ENCODE results near the gene ARPC5L. TPM values are rescaled to one million over a fixed set of nuclear protein-coding genes. Genes with fewer than 3 reads are reported as not detected.
"Not testable (repeated sequence)": the region's sequence is repeated elsewhere in the genome, so short reads cannot be mapped to it uniquely, and the experiment has no call there.

The ARPC5L gene
- polyA plus RNA-seq, 1 donor, result 44.4 TPM

- Histone ChIP-seq H3K9me3 (ENCODE audit: control insufficient read depth, low read depth, low read length) (no peaks in the 10 kb centered on the region), H3K4me3 (ENCODE audit: low read length) (no peak overlapping the region), H3K27me3 (ENCODE audit: control insufficient read depth, insufficient read depth, low read length) (no peaks in the 10 kb centered on the region), H3K4me1 (ENCODE audit: control insufficient read depth, insufficient read depth, low read length) (no peaks in the 10 kb centered on the region), H3K36me3 (ENCODE audit: control insufficient read depth, insufficient read depth, low read length) (no peaks in the 10 kb centered on the region), H3K27ac (ENCODE audit: low read length) (no peak overlapping the region)
- no peak for DNase-seq
- 29% methylated on average over 1 of the region's 2 CpGs for WGBS (ENCODE audit: insufficient coverage, low lambda C conversion rate)
Observed at GRCh38 chr9:124828489-124829333, 33.2 kb upstream of the ARPC5L start.

DNA sequence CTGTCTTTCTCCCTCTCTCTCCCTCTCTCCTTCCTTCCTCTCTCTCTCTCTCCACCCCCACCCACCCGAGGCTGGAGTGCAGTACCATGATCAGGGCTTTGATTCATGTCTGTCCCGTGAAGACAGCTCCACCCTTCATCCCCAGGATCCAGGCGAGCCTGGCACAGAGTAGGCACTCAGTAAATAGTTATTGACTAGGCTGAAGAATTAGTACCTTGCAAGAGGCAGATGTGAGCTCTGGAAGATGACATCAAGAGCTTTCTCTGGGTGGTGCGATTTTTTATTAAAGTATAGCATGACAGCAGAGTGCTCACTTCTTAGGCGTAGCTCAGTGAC lies 32.6 kb upstream of the ARPC5L start:
- WGBS (ENCODE audit: insufficient coverage, low lambda C conversion rate), result 20% methylated on average over 3 of the region's 5 CpGs
- Histone ChIP-seq H3K4me1 (ENCODE audit: control insufficient read depth, insufficient read depth, low read length) (peaks cover 1% of the 10 kb centered on the region), H3K27ac (ENCODE audit: low read length) (no peak overlapping the region), H3K4me3 (ENCODE audit: low read length) (no peak overlapping the region), H3K27me3 (ENCODE audit: control insufficient read depth, insufficient read depth, low read length) (no peaks in the 10 kb centered on the region), H3K36me3 (ENCODE audit: control insufficient read depth, insufficient read depth, low read length) (no peaks in the 10 kb centered on the region), H3K9me3 (ENCODE audit: control insufficient read depth, low read depth, low read length) (no peaks in the 10 kb centered on the region)
- DNase-seq, result no peak

GRCh38 chr9:124830593-124830992 lies 31.3 kb upstream of the ARPC5L start:
- H3K27me3 ChIP-seq (ENCODE audit: control insufficient read depth, insufficient read depth, low read length), result no peaks in the 10 kb centered on the region
- no CpG with 5 or more reads among the region's 4 CpGs for WGBS (ENCODE audit: insufficient coverage, low lambda C conversion rate)
- H3K9me3 ChIP-seq (ENCODE audit: control insufficient read depth, low read depth, low read length), result no peaks in the 10 kb centered on the region
- DNase-seq, result no peak
- H3K4me3 ChIP-seq (ENCODE audit: low read length), result no peak overlapping the region
- H3K27ac ChIP-seq (ENCODE audit: low read length), result no peak overlapping the region
- no peaks in the 10 kb centered on the region for H3K36me3 ChIP-seq (ENCODE audit: control insufficient read depth, insufficient read depth, low read length)
- peaks cover 14% of the 10 kb centered on the region for H3K4me1 ChIP-seq (ENCODE audit: control insufficient read depth, insufficient read depth, low read length)

DNA sequence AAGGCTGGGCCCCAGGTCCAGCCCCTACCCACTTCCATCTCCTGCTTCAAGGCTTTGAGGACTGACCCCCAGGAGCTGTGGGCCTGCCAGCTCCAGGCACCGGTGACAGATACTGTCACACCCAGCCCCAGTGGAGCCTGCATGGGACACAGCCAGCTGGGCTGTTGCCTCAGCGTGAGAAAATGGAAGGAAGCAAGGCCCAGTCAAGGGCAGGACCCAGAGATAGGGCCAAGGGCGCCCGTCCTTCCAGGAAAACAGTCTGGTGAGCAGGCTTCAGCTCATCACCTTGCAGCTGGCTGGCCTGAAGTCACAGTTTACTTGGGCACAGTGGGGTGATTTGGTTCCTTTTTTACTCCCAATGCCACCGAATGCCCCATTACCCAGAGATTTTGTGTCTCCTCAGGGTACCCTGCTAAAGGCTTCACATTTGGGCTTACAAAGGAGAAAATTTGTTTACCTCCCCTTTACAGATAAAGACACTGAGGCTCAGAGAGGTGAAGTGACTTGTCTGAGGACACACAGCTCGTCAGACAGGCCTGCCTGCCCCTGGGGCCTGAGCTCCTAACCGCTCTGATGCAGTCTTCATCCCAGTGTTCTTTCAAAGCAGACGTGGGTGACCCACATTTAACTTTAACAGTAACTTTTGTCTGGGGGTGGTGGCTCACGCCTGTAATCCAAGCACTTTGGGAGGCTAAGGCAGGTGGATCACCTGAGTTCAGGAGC lies 30.1 kb upstream of the ARPC5L start:
- Histone ChIP-seq H3K4me3 (ENCODE audit: low read length) (no peak overlapping the region), H3K9me3 (ENCODE audit: control insufficient read depth, low read depth, low read length) (no peaks in the 10 kb centered on the region), H3K4me1 (ENCODE audit: control insufficient read depth, insufficient read depth, low read length) (peaks cover 15% of the 10 kb centered on the region), H3K27ac (ENCODE audit: low read length) (peak overlapping the region; percentile 29), H3K36me3 (ENCODE audit: control insufficient read depth, insufficient read depth, low read length) (no peaks in the 10 kb centered on the region), H3K27me3 (ENCODE audit: control insufficient read depth, insufficient read depth, low read length) (no peaks in the 10 kb centered on the region)
- WGBS (ENCODE audit: insufficient coverage, low lambda C conversion rate), result no CpG with 5 or more reads among the region's 9 CpGs
- DNase-seq, result no peak

- peak; percentile 76 to 89 for DNase-seq
- Histone ChIP-seq H3K36me3 (ENCODE audit: control insufficient read depth, insufficient read depth, low read length) (no peaks in the 10 kb centered on the region), H3K27ac (ENCODE audit: low read length) (peak overlapping the region; percentile 72), H3K4me1 (ENCODE audit: control insufficient read depth, insufficient read depth, low read length) (peaks cover 15% of the 10 kb centered on the region), H3K27me3 (ENCODE audit: control insufficient read depth, insufficient read depth, low read length) (no peaks in the 10 kb centered on the region), H3K4me3 (ENCODE audit: low read length) (no peak overlapping the region), H3K9me3 (ENCODE audit: control insufficient read depth, low read depth, low read length) (no peaks in the 10 kb centered on the region)
- WGBS (ENCODE audit: insufficient coverage, low lambda C conversion rate), result no CpG with 5 or more reads among the region's 7 CpGs
Observed at GRCh38 chr9:124834591-124834990, 27.3 kb upstream of the ARPC5L start.

GRCh38 chr9:124835026-124835557 lies 26.8 kb upstream of the ARPC5L start:
- H3K27ac ChIP-seq (ENCODE audit: low read length), result peak overlapping the region; percentile 72

GRCh38 chr9:124838132-124838531 lies 23.8 kb upstream of the ARPC5L start:
- DNase-seq; H3K4me3 ChIP-seq (ENCODE audit: low read length); H3K27me3 ChIP-seq (ENCODE audit: control insufficient read depth, insufficient read depth, low read length); H3K36me3 ChIP-seq (ENCODE audit: control insufficient read depth, insufficient read depth, low read length); H3K9me3 ChIP-seq (ENCODE audit: control insufficient read depth, low read depth, low read length); H3K27ac ChIP-seq (ENCODE audit: low read length): not testable (repeated sequence)
- H3K4me1 ChIP-seq (ENCODE audit: control insufficient read depth, insufficient read depth, low read length), result peaks cover 18% of the 10 kb centered on the region
- WGBS (ENCODE audit: insufficient coverage, low lambda C conversion rate), result no CpG with 5 or more reads among the region's 5 CpGs

More at GRCh38 chr9:124835026-124835557, 26.8 kb upstream of the ARPC5L start:
- peak; percentile 81 to 90 for DNase-seq
- no peaks in the 10 kb centered on the region for H3K36me3 ChIP-seq (ENCODE audit: control insufficient read depth, insufficient read depth, low read length)
- H3K4me1 ChIP-seq (ENCODE audit: control insufficient read depth, insufficient read depth, low read length), result peaks cover 15% of the 10 kb centered on the region
- H3K27me3 ChIP-seq (ENCODE audit: control insufficient read depth, insufficient read depth, low read length), result no peaks in the 10 kb centered on the region
- no CpG with 5 or more reads among the region's 13 CpGs for WGBS (ENCODE audit: insufficient coverage, low lambda C conversion rate)
- no peak overlapping the region for H3K4me3 ChIP-seq (ENCODE audit: low read length)
- H3K9me3 ChIP-seq (ENCODE audit: control insufficient read depth, low read depth, low read length), result no peaks in the 10 kb centered on the region

DNA sequence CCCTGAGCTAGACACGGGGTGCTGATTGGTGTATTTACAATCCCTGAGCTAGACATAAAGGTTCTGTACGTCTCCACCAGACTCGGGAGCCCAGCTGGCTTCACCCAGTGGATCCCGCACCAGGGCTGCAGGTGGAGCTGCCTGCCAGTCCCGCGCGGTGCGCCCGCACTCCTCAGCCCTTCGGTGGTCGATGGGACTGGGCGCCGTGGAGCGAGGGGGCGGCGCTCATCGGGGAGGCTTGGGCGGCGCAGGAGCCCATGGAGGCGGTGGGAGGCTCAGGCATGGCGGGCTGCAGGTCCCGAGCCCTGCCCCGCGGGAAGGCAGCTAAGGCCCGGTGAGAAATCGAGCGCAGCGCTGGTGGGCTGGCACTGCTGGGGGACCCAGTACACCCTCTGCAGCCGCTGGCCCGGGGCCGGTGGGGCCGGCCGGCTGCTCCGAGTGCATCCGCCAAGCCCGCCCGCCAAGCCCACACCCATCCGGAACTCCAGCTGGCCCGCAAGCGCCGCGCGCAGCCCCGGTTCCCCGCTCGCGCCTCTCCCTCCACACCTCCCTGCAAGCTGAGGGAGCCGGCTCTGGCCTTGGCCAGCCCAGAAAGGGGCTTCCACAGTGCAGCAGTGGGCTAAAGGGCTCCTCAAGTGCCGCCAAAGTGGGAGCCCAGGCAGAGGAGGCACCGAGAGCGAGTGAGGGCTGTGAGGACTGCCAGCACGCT lies 23.2 kb upstream of the ARPC5L start:
- not testable (repeated sequence) for DNase-seq; H3K27ac ChIP-seq (ENCODE audit: low read length); H3K9me3 ChIP-seq (ENCODE audit: control insufficient read depth, low read depth, low read length); H3K36me3 ChIP-seq (ENCODE audit: control insufficient read depth, insufficient read depth, low read length); H3K27me3 ChIP-seq (ENCODE audit: control insufficient read depth, insufficient read depth, low read length); H3K4me3 ChIP-seq (ENCODE audit: low read length)
- peaks cover 18% of the 10 kb centered on the region for H3K4me1 ChIP-seq (ENCODE audit: control insufficient read depth, insufficient read depth, low read length)
- WGBS (ENCODE audit: insufficient coverage, low lambda C conversion rate), result no CpG with 5 or more reads among the region's 52 CpGs

GRCh38 chr9:124839612-124840299 lies 22.2 kb upstream of the ARPC5L start:
- DNase-seq, result peak in 1 of 2 donors; percentile 19
- no CpG with 5 or more reads among the region's 12 CpGs for WGBS (ENCODE audit: insufficient coverage, low lambda C conversion rate)
- H3K27ac ChIP-seq (ENCODE audit: low read length), result no peak overlapping the region

More at GRCh38 chr9:124839612-124840299, 22.2 kb upstream of the ARPC5L start:
- Histone ChIP-seq H3K4me1 (ENCODE audit: control insufficient read depth, insufficient read depth, low read length) (peaks cover 12% of the 10 kb centered on the region), H3K36me3 (ENCODE audit: control insufficient read depth, insufficient read depth, low read length) (no peaks in the 10 kb centered on the region), H3K27me3 (ENCODE audit: control insufficient read depth, insufficient read depth, low read length) (no peaks in the 10 kb centered on the region), H3K9me3 (ENCODE audit: control insufficient read depth, low read depth, low read length) (no peaks in the 10 kb centered on the region), H3K4me3 (ENCODE audit: low read length) (no peak overlapping the region)

Data from large intestine (tissue), 3 donors.